ENCODE data around the gene LIN28B.

Gene LIN28B

GRCh38 chr6:105014448-105014847, 57.5 kb downstream of the LIN28B start:
- no peak for TF ChIP-seq POLR2A (IDR thresholded peaks at IDR 0.05; ENCODE audit: low read depth, low read length)
- no peak for DNase-seq (ENCODE audit: insufficient read length, low spot score)
- no peak for FAIRE-seq

- no peak for FAIRE-seq
- TF ChIP-seq POLR2A (IDR thresholded peaks at IDR 0.05; ENCODE audit: low read depth, low read length) = no peak
- DNase-seq (ENCODE audit: insufficient read length, low spot score) = no peak
Measured at GRCh38 chr6:105014954-105015353, 58.0 kb downstream of the LIN28B start.

- no peak for DNase-seq (ENCODE audit: insufficient read length, low spot score)
- no peak for FAIRE-seq
- TF ChIP-seq POLR2A (IDR thresholded peaks at IDR 0.05; ENCODE audit: low read depth, low read length) = no peak
Measured at GRCh38 chr6:105015482-105015881, 58.6 kb downstream of the LIN28B start.

- TF ChIP-seq POLR2A (IDR thresholded peaks at IDR 0.05; ENCODE audit: low read depth, low read length) = no peak
- FAIRE-seq = no peak
Measured at GRCh38 chr6:105019285-105019684, 62.4 kb downstream of the LIN28B start.

GRCh38 chr6:105021399-105021798, 64.5 kb downstream of the LIN28B start:
- no peak for FAIRE-seq
- no peak for DNase-seq (ENCODE audit: insufficient read length, low spot score)
- TF ChIP-seq POLR2A (IDR thresholded peaks at IDR 0.05; ENCODE audit: low read depth, low read length) = no peak

More at GRCh38 chr6:105019285-105019684, 62.4 kb downstream of the LIN28B start:
- DNase-seq (ENCODE audit: insufficient read length, low spot score) = no peak

- DNase-seq (ENCODE audit: insufficient read length, low spot score) (no peak), FAIRE-seq (no peak)
- no peak for TF ChIP-seq POLR2A (IDR thresholded peaks at IDR 0.05; ENCODE audit: low read depth, low read length)
Measured at GRCh38 chr6:105022416-105022815, 65.5 kb downstream of the LIN28B start.

- no peak for FAIRE-seq
- DNase-seq (ENCODE audit: insufficient read length, low spot score) = no peak
- TF ChIP-seq POLR2A (IDR thresholded peaks at IDR 0.05; ENCODE audit: low read depth, low read length) = no peak
Measured at GRCh38 chr6:105024803-105025202, 67.9 kb downstream of the LIN28B start.

- DNase-seq (ENCODE audit: insufficient read length, low spot score) (no peak), FAIRE-seq (no peak)
- TF ChIP-seq POLR2A (IDR thresholded peaks at IDR 0.05; ENCODE audit: low read depth, low read length) = no peak
Measured at GRCh38 chr6:105028898-105029297, 72.0 kb downstream of the LIN28B start.

GRCh38 chr6:105029581-105029980, 72.7 kb downstream of the LIN28B start:
- FAIRE-seq = no peak
- DNase-seq (ENCODE audit: insufficient read length, low spot score) = no peak
- no peak for TF ChIP-seq POLR2A (IDR thresholded peaks at IDR 0.05; ENCODE audit: low read depth, low read length)

- no peak for FAIRE-seq
Measured at GRCh38 chr6:105034470-105034869, 77.6 kb downstream of the LIN28B start.

GRCh38 chr6:105035299-105035698, 78.4 kb downstream of the LIN28B start:
- no peak for TF ChIP-seq POLR2A (IDR thresholded peaks at IDR 0.05; ENCODE audit: low read depth, low read length)
- DNase-seq (ENCODE audit: insufficient read length, low spot score) (no peak), FAIRE-seq (no peak)

More at GRCh38 chr6:105034470-105034869, 77.6 kb downstream of the LIN28B start:
- no peak for TF ChIP-seq POLR2A (IDR thresholded peaks at IDR 0.05; ENCODE audit: low read depth, low read length)
- DNase-seq (ENCODE audit: insufficient read length, low spot score) = no peak

- DNase-seq (ENCODE audit: insufficient read length, low spot score) (no peak), FAIRE-seq (no peak)
- no peak for TF ChIP-seq POLR2A (IDR thresholded peaks at IDR 0.05; ENCODE audit: low read depth, low read length)
Measured at GRCh38 chr6:105036351-105036750, 79.4 kb downstream of the LIN28B start.

- FAIRE-seq (no peak), DNase-seq (ENCODE audit: insufficient read length, low spot score) (no peak)
- no peak for TF ChIP-seq POLR2A (IDR thresholded peaks at IDR 0.05; ENCODE audit: low read depth, low read length)
Measured at GRCh38 chr6:105038259-105038658, 81.4 kb downstream of the LIN28B start.

GRCh38 chr6:105041880-105042279, 85.0 kb downstream of the LIN28B start:
- no peak for TF ChIP-seq POLR2A (IDR thresholded peaks at IDR 0.05; ENCODE audit: low read depth, low read length)
- FAIRE-seq (no peak), DNase-seq (ENCODE audit: insufficient read length, low spot score) (no peak)

- DNase-seq (ENCODE audit: insufficient read length, low spot score) = no peak
Measured at GRCh38 chr6:105042648-105043047, 85.7 kb downstream of the LIN28B start.

GRCh38 chr6:105043979-105044378, 87.1 kb downstream of the LIN28B start:
- no peak for TF ChIP-seq POLR2A (IDR thresholded peaks at IDR 0.05; ENCODE audit: low read depth, low read length)
- DNase-seq (ENCODE audit: insufficient read length, low spot score) (no peak), FAIRE-seq (no peak)

More at GRCh38 chr6:105042648-105043047, 85.7 kb downstream of the LIN28B start:
- FAIRE-seq = no peak
- no peak for TF ChIP-seq POLR2A (IDR thresholded peaks at IDR 0.05; ENCODE audit: low read depth, low read length)
